ENCODE data around the gene KPNA2.
"Not testable (repeated sequence)": the region's sequence is repeated elsewhere in the genome, so short reads cannot be mapped to it uniquely, and the experiment has no call there.

Gene KPNA2

DNA sequence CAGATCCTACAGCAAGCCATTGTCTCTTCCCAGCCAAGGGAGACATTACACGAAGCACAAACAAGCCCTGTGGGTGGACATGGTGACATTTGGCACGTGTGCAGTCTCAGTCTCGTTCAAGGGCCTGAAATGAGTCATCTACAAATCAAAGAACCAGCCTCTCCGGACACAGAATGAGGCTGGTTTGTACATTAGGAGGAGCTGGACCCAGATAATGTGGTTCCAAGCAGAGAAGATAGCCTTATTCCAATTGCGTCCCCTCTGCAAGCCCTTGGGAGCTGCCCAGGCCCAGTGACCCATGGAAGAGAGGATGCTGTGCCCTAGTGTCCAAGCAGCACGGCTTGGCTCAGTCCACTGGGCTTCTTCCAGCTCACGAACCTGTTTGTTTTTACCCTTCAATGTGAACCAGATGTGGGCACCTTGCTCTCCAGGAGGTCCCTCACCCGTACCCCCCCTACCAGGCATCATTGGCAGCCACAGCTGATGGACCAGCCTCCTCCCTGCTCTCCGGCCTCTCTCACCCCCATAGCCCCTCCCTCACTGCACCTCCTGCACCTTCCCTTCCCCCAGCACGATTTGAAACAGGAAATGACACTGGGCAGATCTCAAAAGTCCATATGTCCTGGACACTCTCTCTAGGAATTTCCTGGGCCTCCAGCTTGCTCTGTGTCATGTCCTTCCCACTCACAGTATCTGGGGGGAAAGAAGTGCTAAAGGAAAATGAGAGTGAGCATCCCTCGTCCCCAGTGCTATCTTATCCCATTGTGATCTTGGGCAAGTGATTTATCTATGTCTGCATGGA is 26.2 kb downstream of the KPNA2 start:
- no peak for DNase-seq

DNA sequence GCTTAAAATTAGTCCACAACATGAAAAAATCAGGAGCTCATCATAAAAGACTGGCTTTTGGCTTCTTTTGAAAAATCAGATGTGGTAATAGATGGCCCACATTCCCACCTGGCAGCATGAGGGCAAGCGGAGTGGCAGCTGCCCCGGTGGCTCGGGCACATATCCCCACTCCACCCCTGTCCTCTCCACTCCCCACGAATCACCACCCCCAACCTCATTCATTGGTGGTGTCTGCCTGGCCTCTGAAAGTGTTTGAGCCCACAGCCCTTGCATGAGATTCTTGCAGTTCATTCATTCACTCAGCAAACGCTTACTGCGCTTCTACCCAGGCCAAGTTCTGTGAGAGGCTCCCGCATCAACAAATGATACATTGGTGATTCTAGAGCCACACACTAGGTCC is 29.8 kb downstream of the KPNA2 start:
- not testable (repeated sequence) for DNase-seq

DNA sequence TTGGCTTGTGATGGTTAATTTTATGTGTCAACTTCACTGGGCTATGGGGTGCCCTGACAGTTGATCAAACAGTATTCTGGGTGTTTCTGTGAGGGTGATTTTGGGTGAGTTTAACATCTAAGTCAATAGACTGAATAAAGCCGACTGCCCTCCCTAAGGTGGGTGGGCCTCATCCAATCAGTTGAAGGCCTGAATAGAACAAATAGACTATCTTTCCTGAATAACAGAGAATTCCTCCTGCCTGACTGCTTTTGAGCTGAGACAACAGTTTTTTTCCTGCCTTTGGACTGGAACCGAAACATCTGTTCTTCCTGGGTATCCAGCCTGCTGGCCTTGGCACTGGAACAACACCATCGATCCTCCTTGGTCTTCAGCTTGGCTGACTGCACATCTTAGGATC is 33.0 kb downstream of the KPNA2 start:
- not testable (repeated sequence) for DNase-seq

DNA sequence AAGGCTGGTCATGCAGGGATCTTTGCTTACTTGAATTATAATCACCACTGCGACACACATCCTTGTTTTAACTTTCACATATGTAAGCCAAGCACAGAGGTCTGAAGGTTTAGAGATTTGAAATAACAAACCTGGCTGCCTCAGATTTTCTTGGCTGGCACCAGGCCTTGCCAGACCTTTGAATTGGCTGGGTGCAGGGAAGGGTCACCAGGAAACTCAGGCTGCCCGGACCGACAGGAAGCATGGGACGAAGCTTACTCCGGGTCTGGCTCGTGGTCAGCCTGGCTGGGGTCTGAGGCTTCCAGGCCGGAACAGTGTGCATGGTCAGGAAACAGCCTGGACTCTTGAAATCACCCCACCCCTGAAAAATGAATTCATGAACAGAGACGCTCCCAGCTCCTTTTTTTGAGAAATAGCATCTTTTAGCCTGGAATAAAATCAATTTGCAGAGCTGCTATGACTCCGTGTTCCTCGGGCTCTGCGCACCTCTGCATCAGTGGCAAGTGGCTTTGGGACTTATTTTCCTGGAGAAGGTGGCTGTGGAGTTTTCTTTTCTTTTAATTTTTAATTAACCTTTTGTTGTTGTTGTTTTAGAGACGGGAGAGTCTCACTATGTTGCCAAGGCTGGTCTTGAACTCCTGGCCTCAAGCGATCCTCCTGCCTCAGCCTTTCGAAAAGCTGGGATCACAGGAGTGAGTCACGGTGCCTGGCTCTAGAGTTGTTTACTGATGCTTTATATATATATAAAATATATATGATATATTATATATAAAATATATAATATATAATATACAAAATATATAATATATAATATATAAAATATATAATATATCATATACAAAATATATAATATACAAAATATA is 35.3 kb downstream of the KPNA2 start:
- not testable (repeated sequence) for DNase-seq

DNA sequence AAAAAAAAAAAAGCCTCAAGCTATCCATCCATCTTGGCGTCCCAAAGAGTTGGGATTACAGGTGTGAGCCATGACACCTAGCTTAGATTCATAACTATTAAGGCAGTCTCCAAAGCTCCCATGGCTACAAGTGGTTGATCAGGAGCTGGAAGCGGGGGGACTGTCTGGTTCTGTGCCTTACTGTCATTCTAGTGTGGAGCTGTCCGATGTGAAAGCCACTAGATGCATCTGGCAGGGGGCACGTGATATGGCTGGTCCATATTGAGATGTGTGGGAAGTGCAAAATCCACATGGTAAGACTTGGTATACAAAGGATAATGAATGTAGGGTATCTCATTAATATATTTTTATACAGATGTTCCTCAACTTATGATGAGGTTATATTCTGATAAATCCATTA is 38.7 kb downstream of the KPNA2 start:
- DNase-seq = no peak

DNA sequence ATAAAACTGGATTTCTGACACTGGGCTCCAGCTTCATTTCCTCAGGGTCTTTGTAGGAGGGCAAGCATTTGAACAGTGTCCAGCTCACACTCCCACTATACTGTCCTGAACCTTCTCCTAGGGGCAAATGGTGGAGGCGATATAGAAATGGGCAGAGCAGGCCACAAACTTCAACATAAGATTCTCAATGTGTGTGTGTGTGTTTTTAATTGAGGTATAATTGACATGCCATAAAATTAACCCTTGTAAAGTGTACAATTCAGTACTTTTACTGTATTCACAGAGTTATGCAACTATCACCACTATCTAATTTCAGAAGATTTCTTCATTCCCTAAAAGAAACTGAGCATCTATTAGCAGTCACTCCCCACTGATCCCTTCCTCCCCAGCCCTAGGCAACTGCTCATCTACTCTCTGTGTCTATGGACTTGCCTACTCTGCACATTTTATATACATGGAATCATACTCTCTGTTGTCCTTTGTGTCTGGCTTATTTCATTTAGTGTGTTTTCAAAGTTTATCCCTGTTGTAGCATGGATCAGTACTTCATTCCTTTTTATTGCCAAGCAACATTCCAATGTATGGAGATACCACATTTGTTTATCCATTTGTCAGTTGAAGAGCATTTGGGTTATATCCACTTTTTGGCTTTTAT is 40.5 kb downstream of the KPNA2 start:
- not testable (repeated sequence) for DNase-seq

DNA sequence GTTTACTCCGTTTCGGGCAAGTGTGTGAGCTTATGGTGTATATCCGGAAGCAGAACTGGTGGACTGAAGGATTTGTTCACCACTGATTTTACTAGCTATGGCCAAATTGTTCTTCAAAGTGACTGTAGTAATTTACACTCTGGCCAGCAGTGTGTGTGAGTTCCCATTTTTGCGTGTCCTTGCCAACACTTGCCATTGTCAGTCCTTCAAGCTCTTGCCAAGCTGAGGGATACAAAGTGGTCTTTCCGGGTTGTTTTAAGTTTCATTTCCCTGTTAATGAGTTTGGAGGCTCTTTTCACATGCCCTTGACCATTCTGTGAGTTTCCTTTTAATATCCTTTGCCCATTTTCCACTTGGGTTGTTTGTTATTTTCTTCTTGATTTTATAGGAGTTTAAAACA is 42.0 kb downstream of the KPNA2 start:
- DNase-seq = not testable (repeated sequence)

DNA sequence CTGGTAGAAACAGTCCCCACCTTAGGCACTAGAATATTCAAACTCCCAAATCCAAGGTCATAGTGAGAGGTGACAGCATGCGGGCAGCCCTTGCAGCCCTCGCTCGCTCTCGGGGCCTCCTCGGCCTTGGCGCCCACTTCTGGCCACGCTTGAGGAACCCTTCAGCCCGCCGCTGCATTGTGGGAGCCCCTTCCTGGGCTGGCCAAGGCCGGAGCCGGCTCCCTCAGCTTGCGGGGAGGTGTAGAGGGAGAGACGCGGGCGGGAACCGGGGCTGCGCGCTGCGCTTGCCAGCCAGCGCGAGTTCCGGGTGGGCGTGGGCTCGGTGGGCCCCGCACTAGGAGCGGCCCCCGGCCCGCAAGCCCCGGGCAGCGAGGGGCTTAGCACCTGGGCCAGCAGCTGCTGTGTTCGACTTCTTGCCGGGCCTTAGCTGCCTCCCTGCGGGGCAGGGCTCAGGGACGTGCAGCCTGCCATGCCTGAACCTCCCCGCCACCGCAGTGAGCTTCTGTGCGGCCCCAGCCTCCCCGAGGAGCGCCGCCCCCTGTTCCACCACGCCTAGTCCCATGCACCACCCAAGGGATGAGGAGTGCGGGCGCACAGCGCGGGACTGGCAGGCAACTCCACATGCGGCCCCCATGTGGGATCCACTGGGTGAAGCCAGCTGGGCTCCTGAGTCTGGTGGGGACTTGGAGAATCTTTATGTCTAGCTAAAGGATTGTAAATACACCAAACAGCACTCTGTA is 45.0 kb downstream of the KPNA2 start:
- DNase-seq = no peak

DNA sequence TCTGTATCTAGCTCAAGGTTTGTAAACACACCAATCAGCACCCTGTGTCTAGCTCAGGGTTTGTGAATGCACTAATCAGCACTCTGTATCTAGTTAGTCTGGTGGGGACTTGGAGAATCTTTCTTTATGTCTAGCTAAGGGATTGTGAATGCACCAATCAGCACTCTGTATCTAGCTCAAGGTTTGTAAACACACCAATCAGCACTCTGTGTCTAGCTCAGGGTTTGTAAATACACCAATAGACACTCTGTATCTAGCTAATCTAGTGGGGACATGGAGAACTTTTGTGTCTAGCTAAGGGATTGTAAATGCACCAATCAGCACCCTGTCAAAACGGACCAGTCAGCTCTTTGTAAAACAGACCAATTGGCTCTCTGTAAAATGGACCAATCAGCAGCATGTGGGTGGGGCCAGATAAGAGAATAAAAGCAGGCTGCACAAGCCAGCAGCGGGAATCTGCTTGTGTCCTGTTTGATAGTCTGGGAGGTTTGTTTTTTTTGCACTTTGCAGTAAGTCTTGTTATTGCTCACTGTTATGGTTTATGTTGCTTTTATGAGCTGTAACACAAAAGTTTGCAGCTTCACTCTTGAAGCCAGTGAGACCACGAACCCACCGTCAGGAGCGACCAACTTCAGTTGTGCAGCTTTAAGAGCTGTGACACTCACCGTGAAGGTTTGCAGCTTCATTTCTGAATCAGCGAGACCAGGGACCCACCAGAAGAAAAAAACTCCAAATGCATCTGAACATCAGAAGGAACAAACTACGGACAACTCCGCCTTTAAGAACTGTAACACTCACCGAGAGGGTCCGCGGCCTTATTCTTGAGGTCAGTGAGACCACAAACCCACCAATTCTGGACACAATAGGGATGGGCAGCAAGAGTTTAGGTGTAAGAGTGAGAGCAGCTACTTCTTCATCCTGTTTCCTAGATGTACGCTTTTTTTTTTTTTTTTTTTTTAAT is 46.0 kb downstream of the KPNA2 start:
- not testable (repeated sequence) for DNase-seq

DNA sequence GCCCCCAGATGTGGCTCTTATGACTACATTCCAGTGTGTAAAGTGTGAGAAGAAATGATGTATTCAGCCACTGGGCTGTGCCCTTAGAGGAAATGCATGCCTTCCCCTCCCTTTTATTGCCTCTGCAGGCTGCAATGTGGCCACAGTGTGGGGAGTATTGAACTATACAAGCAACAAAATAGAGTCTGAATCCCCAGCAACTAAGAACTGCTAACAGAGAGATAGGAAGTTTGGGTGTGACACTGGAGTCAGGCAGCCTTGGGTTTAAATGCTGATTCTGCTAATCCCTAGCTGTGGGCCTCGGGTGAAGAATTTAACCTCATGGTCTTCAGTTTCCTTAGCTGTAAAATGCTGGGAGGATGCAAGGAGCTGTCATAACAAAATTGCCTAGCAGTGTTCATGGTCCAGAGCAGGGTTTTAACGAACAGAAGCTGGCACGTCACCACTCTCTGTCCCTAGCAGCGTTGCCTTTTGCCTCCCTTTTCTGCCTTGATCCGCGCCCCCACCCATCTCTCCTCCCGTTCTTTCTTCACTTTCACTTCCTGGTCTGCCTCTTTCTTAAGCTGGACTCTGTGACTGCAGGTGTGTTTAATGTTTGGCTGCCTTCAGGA is 50.3 kb downstream of the KPNA2 start:
- DNase-seq = no peak

DNA sequence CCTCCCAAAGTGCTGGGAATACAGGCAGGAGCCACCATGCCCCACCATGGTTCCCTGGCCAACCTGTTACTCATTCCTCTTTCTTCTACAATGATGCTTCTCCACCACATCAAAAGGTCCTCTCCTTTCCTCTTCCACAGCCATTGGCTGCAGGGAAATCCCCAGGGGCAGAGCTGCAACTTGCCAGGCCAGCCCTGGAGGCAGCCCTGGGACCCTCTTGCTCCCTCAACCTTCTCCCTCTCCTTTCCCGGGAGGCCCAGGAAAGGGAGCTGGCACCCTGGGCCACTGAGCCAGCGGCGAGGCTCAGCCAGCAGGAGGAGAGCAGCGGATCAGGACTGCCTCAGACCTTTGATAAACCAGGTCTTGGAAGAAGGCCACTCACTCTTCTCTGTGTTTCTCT is 51.1 kb downstream of the KPNA2 start:
- not testable (repeated sequence) for DNase-seq

DNA sequence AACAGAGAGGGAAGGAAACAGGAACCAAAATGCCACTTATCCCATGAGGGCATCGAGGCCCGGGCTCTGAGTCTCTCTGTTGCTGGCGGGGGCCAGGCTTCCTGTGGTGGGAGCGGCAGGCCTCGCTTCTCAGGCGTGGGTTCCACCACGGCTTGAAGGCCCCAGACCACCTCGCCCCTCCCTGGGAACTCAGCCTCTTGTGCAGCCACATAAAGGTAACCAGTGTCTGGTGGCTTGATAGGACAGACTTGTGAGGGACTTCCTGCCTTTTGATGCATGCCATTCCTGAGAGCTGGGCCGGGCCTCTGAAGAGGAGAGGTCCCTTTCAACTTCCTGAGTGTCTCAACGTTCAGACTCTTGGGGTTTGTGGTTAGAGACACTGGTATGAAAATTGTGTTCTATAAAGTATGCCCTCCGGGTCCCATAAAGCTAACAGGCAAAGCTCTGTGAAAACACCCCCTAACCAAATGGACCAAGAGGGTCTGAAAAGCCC is 51.6 kb downstream of the KPNA2 start:
- DNase-seq = not testable (repeated sequence)

DNA sequence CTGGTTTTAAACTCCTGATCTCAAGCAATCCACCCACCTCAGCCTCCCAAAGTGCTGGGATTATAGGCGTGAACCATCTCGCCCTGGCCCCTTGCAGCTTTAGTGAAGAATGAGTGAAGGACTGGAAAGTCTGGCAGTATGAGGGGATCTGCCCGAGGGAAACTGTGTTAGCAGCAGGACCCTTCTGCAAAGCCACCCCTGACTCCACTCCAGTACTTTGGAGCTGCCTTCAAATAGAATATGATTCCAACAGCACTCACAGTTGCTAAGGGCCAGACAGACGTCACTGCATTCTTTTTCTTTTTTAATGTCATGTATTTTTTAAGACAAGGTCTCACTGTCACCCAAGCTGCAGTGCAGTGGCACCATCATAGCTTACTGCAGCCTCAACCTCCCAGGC is 52.3 kb downstream of the KPNA2 start:
- no peak for DNase-seq

DNA sequence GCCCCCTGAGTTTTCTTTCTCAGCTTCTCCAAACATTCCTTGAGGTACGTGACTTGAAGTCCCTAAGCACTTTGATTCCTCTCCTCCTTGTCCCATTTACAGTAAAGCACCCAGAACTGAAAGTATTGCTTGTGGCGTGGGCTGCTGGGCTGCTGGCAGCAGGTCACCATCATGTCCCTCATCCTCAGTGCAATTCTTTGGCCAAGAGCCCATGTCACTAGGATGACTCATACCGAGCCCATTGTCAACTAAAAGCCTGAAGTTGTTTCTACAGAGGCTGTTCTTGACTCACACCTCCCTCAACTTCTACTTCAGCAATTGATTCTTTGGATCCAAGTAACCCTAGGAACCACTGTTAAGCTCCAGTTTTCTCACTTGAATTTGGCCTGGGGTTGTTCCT is 54.3 kb downstream of the KPNA2 start:
- DNase-seq = peak; percentile 13

DNA sequence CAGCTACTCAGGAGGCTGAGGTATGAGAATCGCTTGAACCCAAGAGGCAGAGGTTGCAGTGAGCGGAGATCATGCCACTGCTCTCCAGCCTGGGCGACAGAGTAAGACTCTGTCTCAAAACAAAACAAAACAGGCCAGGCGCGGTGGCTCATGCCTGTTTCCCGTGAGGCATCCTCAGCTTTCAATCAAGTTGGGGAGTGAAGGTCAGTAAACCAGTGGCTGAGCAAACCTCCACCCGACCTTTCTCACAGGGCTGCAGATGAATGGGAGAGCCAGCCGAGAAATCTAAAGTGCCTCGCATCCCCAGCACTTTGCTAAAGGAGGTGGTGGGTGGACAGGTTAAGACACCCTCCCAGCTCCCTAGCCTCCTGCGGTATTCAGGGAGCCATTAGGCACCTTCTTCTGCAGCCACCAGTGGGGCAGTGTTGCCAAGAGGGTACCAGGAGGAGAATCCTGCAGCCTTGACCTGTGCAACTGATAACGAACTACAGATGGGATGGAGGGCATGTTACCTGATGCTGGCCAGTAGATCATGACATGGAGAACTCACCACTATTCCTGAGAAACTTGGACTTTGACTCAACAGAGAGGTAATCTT is 59.0 kb downstream of the KPNA2 start:
- DNase-seq = no peak

DNA sequence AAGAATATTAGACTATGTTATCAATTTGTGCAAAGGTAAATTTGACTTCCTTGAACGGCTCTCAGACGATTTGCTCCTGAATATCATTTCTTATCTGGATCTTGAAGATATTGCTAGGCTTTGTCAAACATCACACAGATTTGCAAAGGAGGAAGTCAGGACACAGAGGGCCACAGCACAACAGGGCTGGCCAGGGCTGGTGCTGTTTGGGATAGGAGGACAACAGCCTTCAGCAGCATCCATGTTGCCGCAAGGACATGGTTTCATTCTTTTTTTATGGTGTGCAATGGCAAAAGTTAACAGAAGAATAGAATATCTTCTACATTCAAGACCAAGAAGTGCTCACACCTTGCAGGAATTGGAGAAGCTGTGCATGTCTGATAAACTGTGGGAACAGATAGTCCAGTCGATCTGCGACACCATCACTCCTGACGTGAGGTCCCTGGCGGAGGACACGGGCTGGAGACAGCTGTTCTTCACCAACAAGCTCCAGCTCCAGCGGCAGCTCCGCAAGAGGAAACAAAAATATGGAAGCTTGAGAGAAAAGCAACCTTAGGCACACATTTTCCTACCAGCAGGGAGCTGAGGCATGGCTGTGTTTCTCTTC is 59.8 kb downstream of the KPNA2 start:
- no peak for DNase-seq

DNA sequence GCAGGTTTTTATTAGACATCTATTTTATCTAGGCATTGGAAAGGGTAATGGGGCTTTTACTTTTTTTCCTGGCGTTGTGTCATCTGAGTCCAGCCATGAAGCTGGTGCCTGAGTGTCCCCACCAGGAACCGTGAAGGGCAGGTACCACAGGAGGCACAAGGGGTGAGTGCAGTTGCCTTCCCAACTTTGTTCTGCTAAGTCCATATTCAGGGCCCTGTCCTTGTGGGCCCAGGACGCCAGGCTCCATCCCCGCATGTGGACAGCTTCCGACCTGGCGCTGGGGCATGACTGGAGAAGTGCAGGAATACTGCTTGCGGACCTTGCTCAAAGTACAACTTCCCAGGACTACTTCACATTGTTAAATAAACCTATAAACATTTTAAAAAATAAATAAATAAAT is 60.6 kb downstream of the KPNA2 start:
- DNase-seq = no peak

All from stimulated activated CD4-positive, alpha-beta T cell treated with anti-CD3 and anti-CD28 coated beads, Interleukin-4, amount 100 ng/mL, for 24 hours (primary cell).